Prostate gland (tissue), 2 donors: ENCODE results near the gene DHX32.

Source experiments
- CTCF ChIP-seq, 4 experiments: fragments of 200-600 bp in 2 of 4; fragments of 450-650 bp in 2 of 4; sonication (generic) in 2 of 4; IDR thresholded peaks; 1 replicate in 3 of 4; 2 replicates in 1 of 4; pipeline ENCODE4 v1.5.1; 2016 to 2019; ENCODE audit warnings: antibody characterized with exemption in 4 of 4, mild to moderate bottlenecking in 2 of 4, moderate library complexity in 2 of 4
- POLR2A ChIP-seq: fragments of 450-650 bp; IDR thresholded peaks from one replicate; pipeline ENCODE4 v1.6.1; 2016; ENCODE audit warnings: antibody characterized with exemption, mild to moderate bottlenecking
- POLR2AphosphoS5 ChIP-seq: sonication (generic); formaldehyde crosslinking; IDR thresholded peaks from one replicate; pipeline ENCODE4 v1.6.1; 2017; ENCODE audit warnings: antibody characterized with exemption

GRCh38 chr10:125883211-125883610, 2.1 kb upstream of the DHX32 start:
- TF ChIP-seq POLR2A, result no peak
- no peak for TF ChIP-seq CTCF (IDR thresholded peaks at IDR 0.05)
- TF ChIP-seq POLR2AphosphoS5, result no peak
